ENCODE data around the gene HSD17B14.
"Not testable (repeated sequence)": the region's sequence is repeated elsewhere in the genome, so short reads cannot be mapped to it uniquely, and the experiment has no call there.

Gene HSD17B14

DNA sequence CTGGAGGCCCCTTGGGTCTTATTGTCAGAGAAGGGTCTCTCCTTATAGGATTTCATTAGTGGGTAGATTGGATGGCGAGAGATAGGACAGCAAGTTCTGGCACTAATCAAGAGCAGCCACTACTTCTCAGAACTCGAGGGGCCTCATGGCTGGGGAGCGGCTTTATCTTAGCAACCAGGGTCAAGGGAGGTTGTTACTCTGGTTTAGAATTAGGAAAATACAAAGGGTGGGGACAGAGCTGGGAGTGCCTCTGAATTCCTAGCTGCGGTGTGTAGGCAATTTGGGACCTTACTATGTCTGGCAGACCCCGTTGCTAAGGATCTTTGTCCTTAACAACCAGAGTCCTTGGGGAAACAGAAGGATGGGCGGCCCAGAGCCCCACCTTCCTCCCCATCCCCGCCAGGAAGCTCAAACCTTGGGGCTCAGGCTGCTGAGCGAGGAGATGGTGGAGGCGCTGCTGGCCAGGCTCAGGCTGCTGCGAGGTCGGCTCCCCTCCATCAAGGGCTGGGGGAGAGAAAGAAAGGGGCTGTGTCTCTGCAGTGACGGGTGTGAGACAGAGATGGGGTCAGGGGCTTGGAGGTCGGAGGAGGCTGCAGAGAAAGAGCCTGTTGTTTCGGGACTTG is 30.9 kb upstream of the HSD17B14 start:
- DNase-seq: no peak

DNA sequence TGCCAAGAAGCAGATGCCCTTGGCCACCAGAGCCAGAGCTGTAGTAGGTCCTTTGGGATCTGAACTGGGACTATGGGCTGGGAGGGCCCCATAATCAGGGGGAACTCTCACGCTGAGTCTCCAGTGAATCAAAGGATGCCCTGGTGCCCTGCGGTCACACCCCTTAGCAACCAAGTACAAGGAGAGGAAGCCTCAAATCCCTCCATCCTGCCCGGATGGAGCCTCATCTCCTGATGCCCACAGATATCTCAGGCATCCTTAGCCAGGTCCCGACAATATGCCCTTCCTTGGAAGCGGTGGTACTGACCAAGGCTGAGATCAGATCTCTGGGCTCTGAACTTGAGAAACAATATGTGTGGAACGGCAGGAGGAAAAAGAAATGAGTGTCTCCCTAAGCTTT is 30.4 kb upstream of the HSD17B14 start:
- no peak for DNase-seq

DNA sequence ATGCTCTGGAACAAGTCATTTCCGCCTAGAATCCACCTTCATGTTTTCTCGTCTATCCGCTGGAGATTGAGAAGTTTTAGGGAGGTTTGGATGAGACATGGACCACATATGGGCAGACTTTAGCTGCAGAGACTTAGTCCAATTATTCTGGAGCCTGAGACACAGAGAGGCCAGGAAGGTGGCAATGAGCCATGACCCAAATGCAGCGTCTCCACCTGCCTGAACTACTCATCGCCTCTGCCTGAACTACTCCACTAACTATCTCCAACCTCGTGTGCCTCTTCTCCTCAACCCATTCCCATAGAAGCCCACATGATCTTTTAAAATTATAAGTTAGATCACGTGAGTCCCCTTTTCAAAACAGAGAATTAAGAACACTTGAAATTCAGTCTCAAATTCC is 26.5 kb upstream of the HSD17B14 start:
- no peak for DNase-seq

DNA sequence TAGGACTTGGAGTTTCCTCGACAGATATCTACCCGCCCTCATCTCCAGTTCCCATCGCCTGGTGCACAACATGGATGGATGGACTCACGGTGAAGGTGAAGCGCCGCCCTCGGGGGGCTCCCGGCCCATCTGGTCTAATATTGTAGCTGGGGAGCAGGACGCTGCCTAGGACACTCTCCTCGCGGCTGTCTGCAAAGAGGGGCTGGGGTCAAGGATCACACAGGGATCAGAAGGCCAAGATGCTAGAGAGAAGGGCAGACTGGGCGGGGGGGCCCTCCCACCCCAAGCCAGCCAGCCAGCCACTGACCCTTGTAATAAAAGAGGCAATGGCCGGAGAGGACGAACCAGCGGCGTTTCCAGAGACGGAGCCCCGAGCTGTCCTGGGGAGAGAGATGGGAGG is 25.0 kb upstream of the HSD17B14 start:
- DNase-seq: no peak

DNA sequence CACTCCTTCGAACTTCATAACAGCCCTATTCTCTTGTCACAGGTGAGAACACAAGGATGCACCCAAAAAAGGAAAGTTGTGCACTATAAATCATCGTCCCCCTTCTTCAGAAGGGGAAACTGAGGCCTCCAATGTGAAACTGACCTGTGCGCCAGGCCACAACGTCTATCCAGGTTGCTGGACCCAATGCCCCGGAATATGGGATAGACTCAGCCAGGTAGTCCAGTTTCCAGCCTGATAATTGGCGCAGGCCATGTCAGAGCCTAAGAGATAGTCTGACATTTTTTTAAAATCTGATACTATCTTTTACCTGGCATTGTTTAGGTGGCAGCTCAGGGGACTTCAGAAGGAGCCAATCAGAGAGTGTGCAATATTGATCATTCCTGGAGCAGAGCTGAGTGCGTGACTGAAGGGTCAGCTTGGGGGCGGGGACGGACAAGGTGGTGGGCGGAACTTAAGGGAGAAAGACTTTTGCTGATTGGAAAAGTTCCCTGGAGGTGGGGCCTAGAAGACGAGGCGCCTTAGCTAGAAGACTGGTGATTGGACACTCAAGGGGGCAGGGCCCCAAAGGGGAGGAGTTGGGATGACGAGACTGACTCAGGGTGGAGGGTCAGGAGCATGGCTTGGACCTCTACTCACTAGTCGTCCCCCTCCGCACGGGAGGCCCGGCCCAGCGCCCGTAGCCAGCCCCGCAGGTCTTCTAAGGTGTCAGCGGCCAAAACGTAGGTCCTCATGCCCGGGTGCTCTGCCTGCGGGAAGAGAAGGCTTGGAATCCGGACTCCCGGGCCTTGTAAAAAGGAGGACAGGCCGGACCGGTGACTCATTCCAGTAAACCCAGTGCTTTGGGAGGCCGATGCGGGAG is 23.7 kb upstream of the HSD17B14 start:
- no peak for DNase-seq

DNA sequence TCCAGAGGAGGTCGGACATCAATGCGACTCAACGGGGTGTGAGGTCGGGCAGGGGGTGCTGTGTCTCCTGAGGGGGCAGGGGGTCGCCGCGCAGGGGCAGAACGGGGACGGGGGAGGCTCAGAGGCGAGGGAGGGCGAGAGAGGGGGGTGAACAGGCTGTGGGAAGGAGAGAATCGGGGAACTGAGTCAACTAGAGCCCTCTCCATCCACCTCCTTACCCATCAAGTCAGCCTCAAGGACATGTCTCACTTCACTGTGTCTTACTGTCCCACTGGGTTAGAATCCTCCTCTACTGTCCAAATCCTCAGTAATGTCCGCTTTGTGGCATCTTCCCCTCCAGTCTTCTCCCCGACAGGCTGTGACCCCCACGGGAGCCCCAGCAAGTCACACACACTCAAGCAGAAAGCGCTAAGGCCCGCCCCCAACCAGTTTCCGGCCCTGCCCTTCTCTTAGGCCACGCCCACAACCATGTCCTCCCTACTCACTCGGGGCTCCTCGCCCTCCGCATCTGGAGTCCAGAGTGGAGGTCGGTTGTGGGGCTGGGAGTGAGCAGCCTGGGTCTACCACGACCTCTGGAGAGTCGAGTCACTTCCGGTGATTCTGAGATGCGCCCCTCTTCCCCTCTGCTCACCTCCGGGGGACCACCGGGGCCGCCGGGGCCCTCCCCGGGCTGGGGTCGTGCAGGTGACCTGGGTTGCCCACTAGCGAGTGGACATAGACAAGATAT is 22.9 kb upstream of the HSD17B14 start:
- DNase-seq: no peak

DNA sequence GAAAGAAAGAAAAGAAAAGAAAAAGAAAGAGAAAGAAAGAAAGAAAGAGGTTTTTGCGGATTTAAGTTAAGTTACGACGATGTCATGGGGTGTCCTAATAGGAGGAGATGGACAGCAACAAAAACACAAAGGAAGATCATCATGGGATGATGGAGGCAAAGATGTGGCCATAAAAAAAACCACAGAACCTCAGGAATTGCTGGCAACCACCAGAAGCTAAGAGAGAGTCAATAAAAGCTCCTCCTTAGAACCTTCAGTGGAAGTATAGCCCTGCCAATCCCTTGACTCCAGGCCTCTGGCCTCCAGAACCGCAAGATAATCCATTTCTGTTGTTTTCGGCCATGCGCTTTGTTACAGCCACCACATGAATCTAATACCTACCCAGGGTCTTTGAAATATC is 20.6 kb upstream of the HSD17B14 start:
- DNase-seq: no peak

DNA sequence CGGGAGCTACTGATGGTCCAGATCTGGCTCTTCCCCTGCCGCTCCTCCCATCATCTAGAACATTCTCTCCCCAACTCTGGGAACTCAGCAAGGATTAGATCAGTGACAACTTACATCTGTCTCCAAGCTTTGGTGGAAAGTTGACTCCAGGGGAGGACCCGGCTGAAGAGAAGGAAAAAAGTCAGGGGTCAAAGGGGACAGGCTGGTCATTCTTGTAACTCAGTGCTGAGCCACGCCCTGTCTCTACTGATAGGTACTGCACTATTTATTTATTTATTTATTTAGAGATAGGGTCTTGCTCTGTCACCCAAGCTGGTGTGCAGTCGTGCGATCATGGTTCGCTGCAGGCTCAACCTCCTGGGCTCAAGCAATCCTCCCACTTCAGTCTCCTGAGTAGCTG is 17.8 kb upstream of the HSD17B14 start:
- DNase-seq: no peak

DNA sequence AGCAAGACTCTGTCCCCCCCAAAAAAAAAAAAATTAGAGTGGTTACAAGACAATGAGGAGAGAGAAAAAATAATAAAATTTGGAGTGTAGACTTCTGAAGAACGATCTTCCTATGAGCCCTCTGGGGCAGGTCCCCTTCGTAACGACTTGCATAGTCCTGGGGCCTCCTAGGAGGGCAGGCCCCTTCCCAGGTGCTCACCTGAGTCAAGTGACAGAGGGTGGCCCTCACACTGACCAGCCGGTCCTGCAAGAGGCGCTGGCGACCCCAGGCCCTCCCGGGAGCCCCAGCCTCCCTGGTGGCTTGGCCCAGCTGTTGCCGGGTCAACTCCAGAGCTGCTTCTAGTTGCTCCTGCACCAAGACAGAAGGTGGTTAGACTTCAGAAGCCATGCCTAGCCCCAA is 17.2 kb upstream of the HSD17B14 start:
- DNase-seq: no peak

DNA sequence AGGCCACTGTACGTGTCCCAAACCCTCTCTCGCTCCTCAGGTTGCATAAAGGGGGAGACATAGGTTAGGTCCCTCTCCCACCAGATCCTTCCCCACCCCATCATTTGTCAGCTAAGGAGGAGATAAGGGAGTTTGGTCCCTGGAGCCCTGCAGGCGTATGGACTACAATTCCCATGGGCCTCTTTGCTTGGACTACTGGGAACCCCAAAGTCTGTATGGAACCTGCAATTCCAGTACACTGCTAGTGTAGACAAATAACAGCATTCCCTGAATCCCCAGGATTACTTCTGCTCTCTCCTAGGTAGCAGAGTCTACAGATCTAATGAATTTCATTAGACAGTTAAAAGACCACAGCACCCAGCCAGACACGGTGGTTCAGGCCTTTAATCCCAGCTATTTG is 16.0 kb upstream of the HSD17B14 start:
- no peak for DNase-seq

DNA sequence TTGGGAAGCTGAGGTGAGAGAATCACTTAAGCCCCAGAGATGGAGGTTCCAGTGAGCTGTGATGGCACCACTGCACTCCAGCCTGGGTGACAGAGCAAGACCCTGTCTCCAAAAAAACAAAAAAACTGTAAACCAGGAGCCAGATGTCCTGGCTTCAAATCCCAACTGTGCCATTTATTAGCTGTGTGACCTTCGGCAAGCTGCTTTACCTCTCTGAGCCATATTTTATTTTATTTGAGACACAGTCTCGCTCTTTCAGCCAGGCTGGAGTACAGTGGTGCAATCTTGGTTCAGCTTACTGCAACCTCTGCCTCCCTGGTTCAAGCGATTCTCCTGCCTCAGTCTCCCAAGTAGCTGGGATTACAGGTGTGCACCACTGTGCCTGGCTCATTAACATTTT is 10.4 kb upstream of the HSD17B14 start:
- not testable (repeated sequence) for DNase-seq

DNA sequence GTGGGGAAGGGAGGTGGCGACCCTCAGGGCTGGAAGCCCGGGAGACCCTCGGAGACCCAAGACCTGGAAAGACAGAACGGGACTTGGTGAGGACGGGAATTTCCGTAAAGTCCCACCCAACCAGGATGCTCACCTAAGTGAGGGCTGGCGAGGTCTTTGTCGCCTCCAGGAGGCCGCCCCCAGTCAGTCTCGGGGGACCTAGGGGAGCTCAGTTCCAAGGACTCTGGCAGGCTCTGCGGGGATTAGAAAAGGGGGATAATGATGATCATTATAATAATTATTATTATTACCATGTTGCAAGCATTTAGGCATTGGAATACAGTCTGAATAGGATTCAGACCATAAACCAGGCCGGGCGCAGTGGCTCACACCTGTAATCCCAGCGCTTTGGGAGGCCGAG is 9.1 kb upstream of the HSD17B14 start:
- DNase-seq: no peak

DNA sequence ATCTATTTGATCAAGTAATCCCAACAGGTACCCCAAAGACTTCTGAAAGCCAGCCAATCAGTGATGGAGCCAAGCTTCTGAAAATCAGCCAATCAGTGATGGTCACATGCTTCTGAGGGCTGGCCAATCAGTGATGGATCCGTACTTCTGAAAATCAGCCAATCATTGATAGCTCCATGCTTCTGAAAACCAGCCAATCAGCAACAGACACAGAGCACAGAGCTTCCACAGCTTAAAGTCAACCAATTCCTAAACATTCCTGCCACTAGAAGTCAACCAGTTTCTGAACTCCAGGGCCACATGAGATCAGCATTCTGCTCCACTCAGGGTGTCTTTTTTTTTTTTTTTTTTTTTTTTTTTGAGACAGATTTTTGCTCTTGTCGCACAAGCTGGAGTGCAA is 8.2 kb upstream of the HSD17B14 start:
- DNase-seq: no peak

DNA sequence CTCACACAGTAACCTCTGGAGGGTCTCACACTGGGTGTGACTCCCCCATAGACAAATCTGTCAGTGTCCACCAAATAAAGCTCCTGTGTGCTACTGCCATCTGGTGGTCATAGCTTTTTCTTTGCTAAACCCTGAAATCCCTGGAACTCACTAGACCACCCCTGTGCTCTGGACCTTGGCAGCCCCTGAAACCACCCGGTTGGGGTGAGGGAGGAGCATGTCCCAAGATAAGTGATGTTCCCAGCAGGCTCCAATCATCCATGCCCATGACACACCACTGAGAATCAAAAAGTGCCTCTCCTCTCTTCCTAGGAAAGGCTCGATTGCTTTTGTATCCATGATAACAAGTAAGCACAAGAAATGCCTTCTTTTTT is 6.5 kb upstream of the HSD17B14 start:
- no peak for DNase-seq

DNA sequence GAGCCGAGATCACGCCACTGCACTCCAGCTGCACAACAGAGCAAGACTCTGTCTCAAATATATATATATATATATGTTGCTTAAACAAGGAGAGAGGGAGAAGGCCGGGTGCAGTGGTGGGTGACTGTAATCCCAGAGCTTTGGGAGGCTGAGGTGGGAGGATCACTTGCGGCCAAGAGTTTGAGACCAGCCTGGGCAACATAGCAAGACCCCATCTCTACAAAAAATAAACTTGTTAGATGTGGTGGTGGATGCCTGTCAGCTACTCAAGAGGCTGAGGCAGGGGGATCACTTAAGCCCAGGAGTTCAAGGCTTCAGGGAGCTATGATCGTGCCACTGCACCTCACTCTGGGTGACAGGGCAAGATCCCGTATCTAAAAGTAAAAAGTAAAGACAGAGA is 5.3 kb upstream of the HSD17B14 start:
- no peak for DNase-seq

DNA sequence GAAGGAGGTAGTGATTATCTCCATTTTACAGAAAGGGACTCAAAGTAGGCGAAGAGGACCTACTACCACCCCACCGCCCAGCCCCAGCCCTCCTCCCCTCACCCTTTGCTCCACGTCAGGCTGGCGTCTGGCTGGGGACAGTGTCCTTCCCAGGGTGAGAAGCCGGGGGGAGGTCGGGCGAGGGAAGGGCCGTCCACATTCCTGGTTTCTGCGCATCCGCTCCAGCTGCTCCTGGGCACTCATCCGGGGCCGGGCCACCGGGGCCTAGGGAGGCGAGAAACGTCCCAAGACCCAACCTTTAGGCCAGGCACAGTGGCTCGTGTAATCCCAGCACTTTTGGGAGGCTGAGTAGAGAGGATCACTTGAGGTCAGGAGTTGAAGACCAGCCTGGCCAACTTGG is 4.8 kb upstream of the HSD17B14 start:
- no peak for DNase-seq

DNA sequence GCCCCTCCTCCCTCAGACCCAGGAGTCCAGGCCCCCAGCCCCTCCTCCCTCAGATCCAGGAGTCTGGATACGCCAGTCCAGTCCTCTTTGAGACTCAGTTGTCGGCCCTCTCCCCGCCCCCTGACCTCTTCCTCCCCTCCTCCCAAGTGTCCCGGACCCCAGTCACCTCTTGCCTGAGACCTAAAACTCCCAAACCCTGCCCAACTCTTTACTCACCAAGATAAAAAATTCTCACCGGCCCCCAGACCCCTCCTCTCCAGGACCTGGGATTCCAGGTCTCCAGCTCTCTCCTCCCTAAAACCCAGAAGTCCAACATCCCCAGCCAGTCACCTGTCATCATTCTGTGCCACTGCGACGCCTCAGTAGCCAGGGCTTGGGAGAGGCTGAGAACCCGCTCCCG is 1.4 kb upstream of the HSD17B14 start:
- no peak for DNase-seq

DNA sequence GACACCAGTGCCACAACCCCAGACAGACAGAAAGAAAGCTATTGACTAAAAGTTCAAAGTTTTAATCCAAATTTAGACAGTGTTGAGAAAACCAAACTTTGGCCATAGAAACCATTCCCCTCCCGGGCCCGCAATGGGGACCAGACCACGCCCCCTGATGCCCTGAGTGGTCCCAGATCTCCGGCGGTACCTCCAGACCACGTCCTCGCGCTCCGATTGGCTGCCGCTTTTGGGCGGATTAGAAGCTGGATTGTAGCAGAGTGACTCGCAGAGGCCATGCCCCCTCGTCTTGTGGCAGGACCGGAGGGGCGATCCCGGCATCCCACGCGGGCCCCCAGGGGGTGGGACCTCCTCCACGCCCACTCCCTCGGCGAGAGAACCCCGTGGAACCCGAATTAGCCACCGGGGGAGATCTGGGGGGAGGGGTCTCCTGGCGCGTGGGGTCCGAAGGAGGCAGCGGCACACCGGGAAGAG is 797 bp upstream of the HSD17B14 start:
- peak; percentile 62 for DNase-seq

DNA sequence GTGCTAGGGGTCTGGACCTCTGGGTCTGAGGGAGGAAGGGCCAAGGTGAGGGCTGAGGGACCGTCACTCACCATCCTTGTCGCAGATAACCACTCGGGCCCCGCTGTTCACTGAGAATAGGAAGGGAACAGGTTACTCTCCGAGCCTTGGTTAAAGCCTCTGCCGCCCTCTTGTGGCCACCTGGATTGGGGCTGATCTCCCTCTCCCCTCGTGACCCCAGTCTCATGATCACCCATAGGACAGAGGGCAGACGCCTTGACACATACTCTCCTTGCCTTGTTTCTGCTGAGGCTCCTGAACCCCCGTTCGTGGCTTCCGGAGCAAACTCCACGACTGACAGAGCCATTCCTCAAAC is 580 bp downstream of the HSD17B14 start:
- peak; percentile 83 for DNase-seq

DNA sequence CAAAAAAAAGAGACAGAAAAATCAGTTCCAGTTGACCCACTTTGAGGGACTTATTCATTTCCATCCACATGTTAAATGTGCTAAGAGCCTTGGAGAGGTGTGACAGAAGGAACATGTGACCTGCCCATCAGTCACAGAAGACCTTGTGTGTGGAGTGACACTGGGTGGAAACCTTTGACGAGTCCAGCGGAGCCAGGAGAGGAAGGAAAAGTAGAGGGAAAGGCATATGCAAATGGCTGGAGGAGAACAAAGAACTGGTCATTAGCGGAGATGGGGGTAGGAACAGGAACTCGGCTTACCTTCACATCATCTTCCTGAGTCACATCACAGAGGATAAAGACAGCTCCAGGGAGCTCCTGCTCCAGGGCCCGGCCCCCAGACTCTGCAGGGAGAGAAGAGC is 2.3 kb downstream of the HSD17B14 start:
- DNase-seq: no peak

DNA sequence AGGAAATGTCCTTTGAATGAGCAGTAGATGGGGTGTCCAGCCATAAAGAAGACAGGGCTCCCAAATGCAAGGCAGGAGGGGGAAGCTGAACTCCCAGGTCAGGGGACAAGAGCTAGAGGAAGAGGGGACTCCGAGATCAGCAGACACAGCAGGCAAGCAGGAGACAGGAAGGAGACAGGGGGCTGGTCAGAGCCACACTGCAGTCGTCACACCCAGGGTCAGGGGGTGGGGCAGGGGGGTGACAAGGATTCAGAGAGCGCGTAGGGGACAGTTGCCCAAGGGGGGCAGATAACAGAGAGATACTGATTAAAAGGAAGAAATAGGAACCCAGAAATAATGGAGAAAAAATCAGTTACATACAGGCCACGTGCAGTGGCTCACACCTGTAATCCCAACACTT is 3.2 kb downstream of the HSD17B14 start:
- no peak for DNase-seq

DNA sequence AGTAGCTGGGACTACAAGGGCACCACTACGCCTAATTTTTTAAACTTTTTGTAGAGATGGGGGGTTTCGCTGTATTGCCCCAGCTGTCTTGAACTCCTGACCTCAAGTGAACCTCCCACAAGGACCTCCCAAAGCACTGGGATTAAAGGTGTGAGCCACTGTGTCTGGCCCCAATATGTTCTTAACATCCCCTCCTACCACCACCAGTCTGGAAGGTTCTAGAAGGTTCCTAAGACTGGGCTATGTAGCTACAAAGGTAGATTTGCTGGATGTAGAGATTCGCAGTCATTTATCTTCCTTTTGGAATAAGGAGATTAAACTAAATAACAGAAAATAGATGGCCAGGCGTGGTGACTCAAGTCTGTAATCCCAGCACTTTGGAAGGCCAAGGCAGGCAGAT is 5.3 kb downstream of the HSD17B14 start:
- no peak for DNase-seq

DNA sequence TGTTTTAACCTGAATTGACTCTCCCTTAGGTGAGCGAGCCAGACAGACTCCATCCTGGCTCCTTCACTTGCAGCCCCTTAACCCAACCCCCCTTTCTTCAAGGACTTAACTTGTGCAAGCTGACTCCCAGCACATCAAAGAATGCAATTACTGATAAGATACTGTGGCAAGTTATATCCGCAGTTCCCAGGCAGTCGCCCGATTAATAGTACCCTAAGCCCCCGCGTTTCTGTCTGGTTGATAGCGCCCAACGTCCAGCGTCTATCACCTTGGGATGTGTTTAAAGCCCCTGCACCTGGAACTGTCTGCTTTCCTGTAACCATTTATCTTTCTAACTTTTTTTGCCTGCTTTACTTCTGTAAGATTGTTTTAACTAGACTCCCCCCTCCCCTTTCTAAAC is 6.2 kb downstream of the HSD17B14 start:
- DNase-seq: no peak

DNA sequence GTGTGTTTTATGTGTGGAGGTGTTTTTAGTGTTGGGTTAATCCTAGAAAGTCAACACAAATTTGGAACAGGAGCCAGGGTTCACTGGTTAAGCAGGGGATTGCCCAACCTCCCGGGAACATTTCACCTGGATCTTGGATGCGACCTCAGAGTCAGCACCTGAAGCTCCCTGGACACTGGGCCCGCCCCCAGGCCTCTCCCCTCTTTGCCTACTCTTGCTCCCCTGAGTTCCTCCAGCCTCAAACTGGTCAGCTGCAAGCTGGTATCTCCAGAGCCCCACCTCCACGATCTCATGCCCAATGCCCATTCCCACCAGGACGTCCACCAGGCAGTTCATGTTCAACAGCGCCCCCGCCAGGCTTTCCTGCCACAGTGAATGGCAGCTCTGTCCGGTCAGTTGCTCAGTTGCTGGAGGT is 9.7 kb downstream of the HSD17B14 start:
- DNase-seq: no peak
